G401 (cell line): Measurements from ENCODE around the gene HECTD2. TPM values are rescaled to one million over a fixed set of nuclear protein-coding genes. Genes with fewer than 3 reads are reported as not detected.
"Not testable (repeated sequence)": the region's sequence is repeated elsewhere in the genome, so short reads cannot be mapped to it uniquely, and the experiment has no call there.

Experiments used
- DNase-seq: peaks from one replicate; pipeline ENCODE4 v3.0.0-alpha.2; 2015; ENCODE audit warnings: low spot score
- in situ Hi-C: cut with HindIII; loops from 2 replicates; pipeline ENCODE4 v1.10.0; 2016; ENCODE audit warnings: low sequenced_read_pairs, mixed read lengths
- total RNA-seq: library from RNA; depleted of rRNA; stranded (reverse); fragments of >200 nt; shearing (Covaris generic); gene quantifications from 2 replicates; pipeline ENCODE4 v1.2.3, GENCODE V29; 2014; rRNA removed

Gene HECTD2
- 11.0 and 14.0 TPM in 2 replicates for total RNA-seq

- DNase-seq = peak; percentile 80
- in situ Hi-C loops = no loop called here
Observed at GRCh38 chr10:91409869-91410637, at the start of gene HECTD2. Gene HECTD2, plus strand, starts transcription at chr10:91410344. Its CDS starts 95 bp downstream, at chr10:91410439.

GRCh38 chr10:91360461-91360860, 49.7 kb upstream of the HECTD2 start:
- no peak for DNase-seq
- in situ Hi-C loops = no loop called here

- in situ Hi-C loops = not testable (repeated sequence)
Observed at GRCh38 chr10:91365519-91365918, 44.6 kb upstream of the HECTD2 start.

GRCh38 chr10:91366704-91367103, 43.4 kb upstream of the HECTD2 start:
- in situ Hi-C loops = no loop called here
- no peak for DNase-seq

More at GRCh38 chr10:91365519-91365918, 44.6 kb upstream of the HECTD2 start:
- DNase-seq = not testable (repeated sequence)

GRCh38 chr10:91367127-91367531, 43.0 kb upstream of the HECTD2 start:
- DNase-seq = no peak
- in situ Hi-C loops = no loop called here

- in situ Hi-C loops = no loop called here
- no peak for DNase-seq
Observed at GRCh38 chr10:91367558-91367957, 42.6 kb upstream of the HECTD2 start.

GRCh38 chr10:91369978-91370589, 40.1 kb upstream of the HECTD2 start:
- in situ Hi-C loops, DNase-seq: not testable (repeated sequence)

- DNase-seq = no peak
- in situ Hi-C loops = no loop called here
Observed at GRCh38 chr10:91374052-91374451, 36.1 kb upstream of the HECTD2 start.

GRCh38 chr10:91378061-91378460, 32.1 kb upstream of the HECTD2 start:
- in situ Hi-C loops = no loop called here
- DNase-seq = no peak

GRCh38 chr10:91380873-91381256, 29.3 kb upstream of the HECTD2 start:
- no peak for DNase-seq
- in situ Hi-C loops = no loop called here

GRCh38 chr10:91381257-91381891, 28.8 kb upstream of the HECTD2 start:
- peak; percentile 3 for DNase-seq
- in situ Hi-C loops = no loop called here

GRCh38 chr10:91385306-91386085, 24.6 kb upstream of the HECTD2 start:
- DNase-seq = no peak
- in situ Hi-C loops = no loop called here

GRCh38 chr10:91389636-91390512, 20.3 kb upstream of the HECTD2 start:
- DNase-seq = peak; percentile 80
- in situ Hi-C loops = no loop called here

GRCh38 chr10:91390513-91390825, 19.7 kb upstream of the HECTD2 start:
- DNase-seq, in situ Hi-C loops: not testable (repeated sequence)

GRCh38 chr10:91391920-91392319, 18.2 kb upstream of the HECTD2 start:
- in situ Hi-C loops = no loop called here
- no peak for DNase-seq

- no peak for DNase-seq
- in situ Hi-C loops = no loop called here
Observed at GRCh38 chr10:91406322-91406721, 3.8 kb upstream of the HECTD2 start.

GRCh38 chr10:91409069-91409868, 875 bp upstream of the HECTD2 start:
- in situ Hi-C loops = no loop called here
- peak; percentile 95 for DNase-seq
